Fibroblast of lung (primary cell): ENCODE results near the gene KIAA1958. TPM values are rescaled to one million over a fixed set of nuclear protein-coding genes. Genes with fewer than 3 reads are reported as not detected.

Source experiments
- DNase-seq, 2 donors: peaks; one replicate each; pipeline versions ENCODE4 v3.0.0 to v3.0.0-alpha.2; 2010; ENCODE audit warnings: low read depth in 2 of 2
- H2AFZ ChIP-seq: 2 replicates; pipeline ENCODE4 v1.5.1; 2012; ENCODE audit warnings: low read length, control low read depth, inconsistent platforms
- H3K27ac ChIP-seq: 2 replicates; pipeline ENCODE4 v1.5.1; 2011; ENCODE audit warnings: low read length, control low read depth; ENCODE audit not compliant: insufficient read depth
- H3K27me3 ChIP-seq: 2 replicates; pipeline ENCODE4 v1.5.1; 2011; ENCODE audit warnings: mild to moderate bottlenecking, low read length; ENCODE audit not compliant: control insufficient read depth, insufficient read depth
- H3K36me3 ChIP-seq: 2 replicates; pipeline ENCODE4 v1.5.1; 2011; ENCODE audit warnings: low read length; ENCODE audit not compliant: control insufficient read depth, insufficient read depth
- H3K4me1 ChIP-seq: 2 replicates; pipeline ENCODE4 v1.5.1; 2011; ENCODE audit warnings: low read length; ENCODE audit not compliant: control insufficient read depth, insufficient read depth; ENCODE audit errors: extremely low read depth
- H3K4me2 ChIP-seq: 2 replicates; pipeline ENCODE4 v1.5.1; 2011; ENCODE audit warnings: low read length, control low read depth; ENCODE audit not compliant: insufficient read depth; ENCODE audit errors: extremely low read depth
- H3K4me3 ChIP-seq, 4 experiments: fragments of 200-600 bp in 1 of 4; sonication (generic) in 1 of 4; replicated peaks in 1 of 4; 2 replicates each; pipeline ENCODE4 v1.5.1; 2011 to 2016; ENCODE audit warnings: low read length in 4 of 4, low read depth in 3 of 4, mild to moderate bottlenecking in 3 of 4, control low read depth in 2 of 4, inconsistent platforms in 1 of 4, mixed read lengths in 1 of 4; ENCODE audit not compliant: insufficient read depth in 1 of 4; ENCODE audit errors: control extremely low read depth in 1 of 4
- H3K79me2 ChIP-seq: 2 replicates; pipeline ENCODE4 v1.5.1; 2012; ENCODE audit warnings: mild to moderate bottlenecking, low read length, inconsistent platforms; ENCODE audit not compliant: control insufficient read depth, insufficient read depth
- H3K9ac ChIP-seq: 2 replicates; pipeline ENCODE4 v1.5.1; 2011; ENCODE audit warnings: mild to moderate bottlenecking, low read length, control low read depth; ENCODE audit not compliant: insufficient read depth
- H3K9me3 ChIP-seq: 2 replicates; pipeline ENCODE4 v1.5.1; 2012; ENCODE audit warnings: low read depth, low read length; ENCODE audit not compliant: control insufficient read depth, insufficient read depth
- H4K20me1 ChIP-seq: 2 replicates; pipeline ENCODE4 v1.5.1; 2011; ENCODE audit warnings: low read length; ENCODE audit not compliant: control insufficient read depth, insufficient read depth; ENCODE audit errors: extremely low read depth
- EZH2 ChIP-seq: IDR thresholded peaks from 2 replicates; pipeline ENCODE4 v1.5.1; 2012; ENCODE audit warnings: low read length, control low read depth, mild to moderate bottlenecking; ENCODE audit errors: missing control alignments
- polyA plus RNA-seq, 2 donors: library from polyadenylated mRNA; depleted of rRNA in 1 of 2; stranded (reverse) in 1 of 2; unstranded in 1 of 2; fragments of >200 nt; gene quantifications; 2 replicates each; pipeline ENCODE4 v1.2.1, GENCODE V29; 2011 to 2012; ENCODE audit warnings: missing spikeins in 1 of 2
- total RNA-seq: library from RNA; depleted of rRNA; stranded (reverse); fragments of >200 nt; gene quantifications from 2 replicates; pipeline ENCODE4 v1.2.1, GENCODE V29; 2014
- TF ChIP-seq, protein P1 (sequence below), 2 donors: IDR thresholded peaks in 1 of 2; conservative IDR thresholded peaks in 1 of 2; 1 replicate in 1 of 2; 2 replicates in 1 of 2; pipeline ENCODE4 v1.5.1; 2011 to 2012; ENCODE audit warnings: low read length in 2 of 2, control low read depth in 1 of 2, inconsistent platforms in 1 of 2, low read depth in 1 of 2, mild to moderate bottlenecking in 1 of 2

Gene KIAA1958
- total and polyA plus RNA-seq, 2 donors (not counting 1 experiment from before 2014, with no cell fraction given): 0.75 to 3.0 TPM

DNA sequence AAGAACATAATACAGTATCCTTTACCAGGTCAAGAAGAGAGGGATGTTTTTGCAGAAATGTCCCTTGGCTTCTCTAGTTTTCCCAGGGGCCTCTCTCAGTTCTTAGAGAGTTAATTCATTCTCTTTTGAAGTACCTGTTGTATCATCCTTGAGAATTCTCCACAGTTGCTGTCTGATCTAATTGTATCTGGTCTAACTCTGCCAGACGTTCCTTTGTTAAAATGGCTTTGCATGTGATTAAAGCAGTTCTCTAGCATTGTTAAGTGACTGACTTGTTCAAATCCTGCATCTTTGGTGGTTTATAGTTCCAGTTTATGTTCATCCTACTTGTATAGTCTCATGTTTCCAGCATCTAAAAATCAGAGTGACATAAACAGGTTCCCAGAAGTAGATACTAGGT, 65.0 kb downstream of the KIAA1958 start:
- Histone ChIP-seq H3K27ac (no peak overlapping the region), H3K9me3 (no peaks in the 10 kb centered on the region), H4K20me1 (no peaks in the 10 kb centered on the region), H3K27me3 (no peaks in the 10 kb centered on the region), H3K4me1 (no peaks in the 10 kb centered on the region), H3K4me3 (no peak overlapping the region), H2AFZ (no peak overlapping the region), H3K79me2 (no peaks in the 10 kb centered on the region), H3K4me2 (no peak overlapping the region), H3K9ac (no peak overlapping the region), H3K36me3 (no peaks in the 10 kb centered on the region)
- DNase-seq: no peak
- TF ChIP-seq, protein P1, sequence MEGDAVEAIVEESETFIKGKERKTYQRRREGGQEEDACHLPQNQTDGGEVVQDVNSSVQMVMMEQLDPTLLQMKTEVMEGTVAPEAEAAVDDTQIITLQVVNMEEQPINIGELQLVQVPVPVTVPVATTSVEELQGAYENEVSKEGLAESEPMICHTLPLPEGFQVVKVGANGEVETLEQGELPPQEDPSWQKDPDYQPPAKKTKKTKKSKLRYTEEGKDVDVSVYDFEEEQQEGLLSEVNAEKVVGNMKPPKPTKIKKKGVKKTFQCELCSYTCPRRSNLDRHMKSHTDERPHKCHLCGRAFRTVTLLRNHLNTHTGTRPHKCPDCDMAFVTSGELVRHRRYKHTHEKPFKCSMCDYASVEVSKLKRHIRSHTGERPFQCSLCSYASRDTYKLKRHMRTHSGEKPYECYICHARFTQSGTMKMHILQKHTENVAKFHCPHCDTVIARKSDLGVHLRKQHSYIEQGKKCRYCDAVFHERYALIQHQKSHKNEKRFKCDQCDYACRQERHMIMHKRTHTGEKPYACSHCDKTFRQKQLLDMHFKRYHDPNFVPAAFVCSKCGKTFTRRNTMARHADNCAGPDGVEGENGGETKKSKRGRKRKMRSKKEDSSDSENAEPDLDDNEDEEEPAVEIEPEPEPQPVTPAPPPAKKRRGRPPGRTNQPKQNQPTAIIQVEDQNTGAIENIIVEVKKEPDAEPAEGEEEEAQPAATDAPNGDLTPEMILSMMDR (conservative IDR thresholded peaks at IDR 0.05 in 1 of 2, IDR thresholded peaks at IDR 0.05 in 1 of 2; ENCODE audit: low read depth in 1 of 2, low read length in 2 of 2): no peak
- TF ChIP-seq EZH2: no peak

DNA sequence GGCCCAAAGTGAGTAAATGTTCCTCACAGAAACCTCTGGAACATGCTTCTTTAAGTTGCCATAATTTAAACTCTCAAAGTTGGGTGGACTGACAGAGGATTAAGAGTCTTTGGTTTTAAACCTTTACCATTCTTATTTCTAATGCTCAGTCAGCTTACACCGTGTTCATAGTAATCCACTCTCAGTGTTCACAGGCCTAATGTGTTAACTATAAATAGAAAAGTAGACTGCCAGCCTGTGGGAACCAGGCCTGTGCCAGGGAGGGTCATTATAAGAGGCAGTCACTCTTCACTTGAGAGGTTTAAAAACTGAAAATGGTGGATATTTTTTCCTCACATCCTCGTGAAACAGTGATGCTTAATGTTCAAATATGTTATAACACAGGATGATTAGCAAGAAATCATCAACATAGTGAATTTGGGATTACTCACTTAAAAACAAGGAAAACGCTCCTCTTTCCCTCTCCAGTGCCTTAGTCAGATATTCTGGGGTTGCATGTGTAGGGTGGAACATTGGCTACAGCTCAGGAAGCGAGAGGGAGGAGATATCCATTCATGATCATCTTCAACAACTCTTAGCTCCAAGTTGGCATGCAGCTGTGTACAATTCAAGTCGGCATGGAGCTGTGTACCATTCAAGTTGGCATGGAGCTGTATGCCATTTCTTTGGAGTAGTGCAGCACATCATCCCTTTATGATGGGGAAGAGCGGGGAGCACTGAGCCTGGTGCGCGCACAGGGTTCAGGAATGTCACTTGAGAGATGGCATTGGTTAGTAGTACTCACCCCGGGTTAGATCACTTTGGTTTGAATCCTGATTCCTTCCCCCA, 65.8 kb downstream of the KIAA1958 start:
- Histone ChIP-seq H3K27me3 (no peaks in the 10 kb centered on the region), H4K20me1 (no peaks in the 10 kb centered on the region), H3K9me3 (no peaks in the 10 kb centered on the region), H3K79me2 (no peaks in the 10 kb centered on the region), H3K36me3 (no peaks in the 10 kb centered on the region), H2AFZ (no peak overlapping the region), H3K9ac (no peak overlapping the region), H3K4me3 (no peak overlapping the region), H3K4me1 (no peaks in the 10 kb centered on the region), H3K4me2 (no peak overlapping the region), H3K27ac (no peak overlapping the region)
- TF ChIP-seq EZH2: no peak
- TF ChIP-seq, protein P1 (conservative IDR thresholded peaks at IDR 0.05 in 1 of 2, IDR thresholded peaks at IDR 0.05 in 1 of 2; ENCODE audit: low read depth in 1 of 2, low read length in 2 of 2): no peak
- DNase-seq: no peak

DNA sequence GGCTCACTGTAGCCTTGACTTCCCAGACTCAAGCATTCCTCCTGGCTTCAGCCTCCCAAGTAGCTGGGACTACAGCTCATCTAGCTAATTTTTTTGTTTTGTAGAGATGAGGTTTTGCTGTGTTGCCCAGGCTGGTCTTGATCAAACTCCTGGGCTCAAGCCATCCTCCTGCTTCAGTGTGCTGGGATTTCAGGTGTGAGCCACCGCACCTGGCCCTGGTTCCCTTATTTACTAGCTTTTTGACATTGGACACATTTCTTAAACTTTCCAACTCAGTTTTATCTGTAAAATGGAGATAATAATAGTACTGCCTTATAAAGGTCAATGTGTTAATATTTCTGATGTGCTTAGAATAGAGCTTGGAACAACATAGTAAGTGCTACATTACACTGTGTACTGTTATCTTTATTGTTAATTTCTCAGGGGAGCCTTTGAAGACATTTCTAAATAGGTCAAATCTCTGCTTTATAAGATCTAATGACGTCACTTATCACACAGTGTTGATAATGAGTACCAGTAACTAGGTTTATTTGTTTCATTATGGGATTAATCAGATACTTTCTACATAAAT, 66.7 kb downstream of the KIAA1958 start:
- Histone ChIP-seq H3K4me3 (no peak overlapping the region), H3K9ac (no peak overlapping the region), H3K4me2 (no peak overlapping the region), H3K79me2 (no peaks in the 10 kb centered on the region), H2AFZ (no peak overlapping the region), H4K20me1 (no peaks in the 10 kb centered on the region), H3K36me3 (no peaks in the 10 kb centered on the region), H3K9me3 (no peaks in the 10 kb centered on the region), H3K4me1 (no peaks in the 10 kb centered on the region), H3K27ac (no peak overlapping the region), H3K27me3 (no peaks in the 10 kb centered on the region)
- TF ChIP-seq, protein P1 (conservative IDR thresholded peaks at IDR 0.05 in 1 of 2, IDR thresholded peaks at IDR 0.05 in 1 of 2; ENCODE audit: low read depth in 1 of 2, low read length in 2 of 2): no peak
- no peak for TF ChIP-seq EZH2
- DNase-seq: no peak
